ENCODE results near the gene HTRA2. TPM values are rescaled to one million over a fixed set of nuclear protein-coding genes. Genes with fewer than 3 reads are reported as not detected.
A peak's percentile ranks its signal among the peaks of the same experiment; 100 is the strongest.

Gene HTRA2
- total and polyA plus RNA-seq, 12 donors: 19.1 to 47.4 (median 36.7) TPM

DNA sequence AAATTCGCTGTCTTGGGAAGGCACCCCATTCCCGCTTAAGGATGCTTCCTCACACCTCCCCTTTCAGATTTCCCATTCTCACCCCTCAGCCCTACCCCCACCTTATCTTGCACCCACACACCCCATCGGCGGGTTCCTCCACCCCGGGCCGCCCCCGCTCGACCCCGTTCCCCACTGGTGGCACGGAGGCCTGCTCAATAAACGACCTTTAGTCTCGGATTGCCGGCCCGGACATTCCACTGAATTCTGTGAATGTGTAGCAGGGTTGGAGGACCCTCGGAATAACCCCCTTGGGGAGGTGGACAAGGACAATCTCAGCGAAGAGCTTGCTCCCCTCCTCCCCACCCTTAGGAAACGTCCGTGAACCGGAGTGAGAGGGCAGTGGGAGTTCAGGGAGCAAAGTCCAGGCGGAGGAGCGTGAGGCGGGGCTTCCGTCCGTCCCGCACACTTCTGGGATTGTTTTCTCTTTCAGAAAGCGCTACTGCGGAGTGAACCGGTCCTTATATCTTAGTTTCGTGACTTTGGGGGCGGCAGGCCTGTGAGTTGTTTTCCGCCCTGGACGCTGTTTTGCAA is 27.5 kb upstream of the HTRA2 start:
- Histone ChIP-seq H3K27me3 (peaks cover 39% of the 10 kb centered on the region), H3K36me3 (replicated peaks in 1 of 2) (peaks cover 0 to 12% of the 10 kb centered on the region in 2 donors), H3K27ac (peak overlapping the region in 2 of 5 donors; percentile 50 to 83), H3K9me3 (replicated peaks in 1 of 3) (no peaks in the 10 kb centered on the region), H3K4me3 (peak overlapping the region in 2 of 4 donors; percentile 34 to 68), H3K4me1 (replicated peaks in 1 of 2) (peaks cover 19 to 65% of the 10 kb centered on the region in 2 donors)
- TF ChIP-seq, protein P1, sequence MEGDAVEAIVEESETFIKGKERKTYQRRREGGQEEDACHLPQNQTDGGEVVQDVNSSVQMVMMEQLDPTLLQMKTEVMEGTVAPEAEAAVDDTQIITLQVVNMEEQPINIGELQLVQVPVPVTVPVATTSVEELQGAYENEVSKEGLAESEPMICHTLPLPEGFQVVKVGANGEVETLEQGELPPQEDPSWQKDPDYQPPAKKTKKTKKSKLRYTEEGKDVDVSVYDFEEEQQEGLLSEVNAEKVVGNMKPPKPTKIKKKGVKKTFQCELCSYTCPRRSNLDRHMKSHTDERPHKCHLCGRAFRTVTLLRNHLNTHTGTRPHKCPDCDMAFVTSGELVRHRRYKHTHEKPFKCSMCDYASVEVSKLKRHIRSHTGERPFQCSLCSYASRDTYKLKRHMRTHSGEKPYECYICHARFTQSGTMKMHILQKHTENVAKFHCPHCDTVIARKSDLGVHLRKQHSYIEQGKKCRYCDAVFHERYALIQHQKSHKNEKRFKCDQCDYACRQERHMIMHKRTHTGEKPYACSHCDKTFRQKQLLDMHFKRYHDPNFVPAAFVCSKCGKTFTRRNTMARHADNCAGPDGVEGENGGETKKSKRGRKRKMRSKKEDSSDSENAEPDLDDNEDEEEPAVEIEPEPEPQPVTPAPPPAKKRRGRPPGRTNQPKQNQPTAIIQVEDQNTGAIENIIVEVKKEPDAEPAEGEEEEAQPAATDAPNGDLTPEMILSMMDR (IDR thresholded peaks at IDR 0.05): no peak
- TF ChIP-seq POLR2A (IDR thresholded peaks at IDR 0.05): no peak
- 24 to 43% (median 31%) methylated on average over 32 of the region's 32 CpGs for WGBS, 4 donors
- DNase-seq: no peak
- intact Hi-C loops (cut with DNase I): no loop called here

DNA sequence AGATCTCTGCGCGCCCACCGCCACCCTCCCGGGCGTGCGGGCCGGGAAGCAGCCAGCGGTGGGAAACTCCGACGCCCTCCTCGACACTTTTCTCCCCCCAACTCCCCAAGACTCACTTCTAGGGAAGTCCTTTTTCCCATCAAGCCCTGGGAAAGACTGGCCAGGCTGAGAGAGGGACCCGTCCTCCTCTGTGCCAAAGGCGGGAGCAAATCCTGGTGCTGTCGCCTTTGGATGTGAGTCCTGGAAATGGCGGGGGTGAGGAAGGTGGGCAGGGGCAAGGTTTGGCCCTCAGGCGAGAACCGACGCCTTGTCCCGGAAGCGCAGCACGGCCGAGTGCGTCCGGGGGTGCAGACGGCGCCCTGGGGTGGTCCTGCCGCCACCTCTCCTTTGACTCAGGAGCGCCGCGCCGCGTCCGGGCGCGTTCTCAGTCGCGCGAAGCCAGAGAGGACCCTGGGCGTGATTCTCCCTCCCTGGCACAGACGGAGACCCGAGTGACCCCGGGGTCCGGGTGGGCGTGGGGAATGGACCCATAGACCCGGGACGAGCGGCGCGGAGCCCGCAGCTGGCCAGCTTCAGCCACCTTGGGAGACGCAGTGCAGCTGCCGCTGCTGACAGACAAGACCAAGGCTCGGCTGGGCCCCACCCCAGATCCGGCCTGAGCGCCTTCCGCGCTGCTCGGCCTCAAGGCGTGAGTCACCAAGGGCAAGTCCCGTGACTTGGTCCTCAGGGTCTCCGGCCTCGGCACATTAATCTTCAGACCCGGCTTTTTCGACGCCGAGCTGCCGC is 26.8 kb upstream of the HTRA2 start:
- WGBS, 4 donors: 2 to 13% (median 7%) methylated on average over 25 to 67 of the region's 67 CpGs
- peaks cover 0 to 12% of the 10 kb centered on the region in 2 donors for H3K36me3 ChIP-seq (replicated peaks in 1 of 2)
- intact Hi-C loops (cut with DNase I): no loop called here
- TF ChIP-seq, protein P1 (IDR thresholded peaks at IDR 0.05): no peak
- no peak for TF ChIP-seq POLR2A (IDR thresholded peaks at IDR 0.05)
- H3K27me3 ChIP-seq: peaks cover 33% of the 10 kb centered on the region
- peak overlapping the region in 2 of 4 donors; percentile 34 to 68 for H3K4me3 ChIP-seq
- H3K27ac ChIP-seq: peak overlapping the region in 3 of 5 donors; percentile 34 to 83 (median 50)
- peaks cover 18 to 60% of the 10 kb centered on the region in 2 donors for H3K4me1 ChIP-seq (replicated peaks in 1 of 2)
- no peaks in the 10 kb centered on the region for H3K9me3 ChIP-seq (replicated peaks in 1 of 3)
- peak; percentile 70 to 86 (median 80) for DNase-seq

DNA sequence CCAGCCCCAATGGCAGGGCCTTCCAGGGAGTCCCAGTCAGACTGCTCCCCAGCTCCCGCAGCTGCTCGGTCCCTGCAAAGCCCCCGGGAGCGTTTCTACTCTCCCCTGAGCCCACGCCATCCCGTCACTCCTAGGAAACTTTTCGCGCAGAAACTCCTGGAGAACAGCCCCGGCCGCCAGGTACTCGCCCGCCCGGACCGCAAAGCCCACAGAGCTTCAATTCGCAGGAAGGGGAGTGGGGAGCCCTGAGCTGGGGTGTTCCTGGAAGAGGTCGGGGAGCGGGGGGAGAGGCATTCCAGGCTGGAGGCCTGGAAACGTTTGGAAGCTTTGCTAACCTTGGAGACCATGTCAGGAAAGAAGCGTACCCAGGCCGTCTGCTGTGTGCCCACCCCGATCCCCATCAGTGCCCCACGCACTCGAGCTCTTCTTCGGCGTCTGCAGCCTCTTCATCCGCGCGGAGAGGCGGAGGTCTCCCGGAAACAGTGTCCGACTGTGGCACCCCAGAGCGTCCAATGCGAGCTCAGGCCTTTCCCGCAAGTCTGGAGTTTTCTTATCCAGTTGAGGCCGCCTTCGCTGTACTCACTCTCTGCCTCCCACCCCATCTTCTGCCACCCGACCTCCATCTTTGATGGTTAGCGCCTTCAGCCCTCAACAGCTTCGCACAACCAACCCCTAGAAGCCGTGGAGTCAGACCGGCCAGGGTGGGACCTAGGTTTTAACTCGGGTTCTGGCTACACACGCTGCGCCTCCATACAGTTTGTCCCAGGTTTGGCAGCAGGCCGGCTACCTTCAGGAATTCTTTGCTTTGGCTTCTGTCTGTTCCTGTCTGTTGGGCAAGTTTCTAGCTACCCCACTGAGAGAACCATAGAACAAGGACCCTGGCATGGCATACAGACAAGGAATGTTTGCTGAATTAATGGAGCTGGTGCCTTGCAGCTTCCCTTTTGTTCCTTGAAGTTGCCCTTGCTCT is 25.9 kb upstream of the HTRA2 start:
- DNase-seq: no peak
- peak overlapping the region in 2 of 5 donors; percentile 50 to 83 for H3K27ac ChIP-seq
- H3K27me3 ChIP-seq: peaks cover 25% of the 10 kb centered on the region
- peaks cover 0 to 12% of the 10 kb centered on the region in 2 donors for H3K36me3 ChIP-seq (replicated peaks in 1 of 2)
- WGBS, 4 donors: 61 to 75% (median 65%) methylated on average over 32 to 45 of the region's 45 CpGs
- H3K4me1 ChIP-seq (replicated peaks in 1 of 2): peaks cover 19 to 58% of the 10 kb centered on the region in 2 donors
- intact Hi-C loops (cut with DNase I): no loop called here
- H3K9me3 ChIP-seq (replicated peaks in 1 of 3): no peaks in the 10 kb centered on the region
- peak overlapping the region in 2 of 4 donors; percentile 5 to 68 for H3K4me3 ChIP-seq
- TF ChIP-seq POLR2A (IDR thresholded peaks at IDR 0.05): no peak
- TF ChIP-seq, protein P1 (IDR thresholded peaks at IDR 0.05): no peak
